KOPT-K1 (cell line): ENCODE results near the gene CDH4.

Source experiments
- H3K27ac ChIP-seq: fragments of 200-600 bp; sonication (generic); 2 replicates; pipeline ENCODE4 v1.5.1; 2016; ENCODE audit warnings: antibody characterized with exemption, mild to moderate bottlenecking, low read depth, low read length; ENCODE audit not compliant: poor library complexity, severe bottlenecking
- H3K36me3 ChIP-seq: fragments of 200-600 bp; sonication (generic); 2 replicates; pipeline ENCODE4 v1.5.1; 2017; ENCODE audit warnings: antibody characterized with exemption, mild to moderate bottlenecking, low read length, moderate library complexity; ENCODE audit not compliant: insufficient read depth
- H3K9me3 ChIP-seq: fragments of 200-600 bp; sonication (generic); 2 replicates; pipeline ENCODE4 v1.5.1; 2017; ENCODE audit warnings: antibody characterized with exemption, low read length, mild to moderate bottlenecking; ENCODE audit not compliant: insufficient read depth, poor library complexity, severe bottlenecking

The CDH4 gene

DNA sequence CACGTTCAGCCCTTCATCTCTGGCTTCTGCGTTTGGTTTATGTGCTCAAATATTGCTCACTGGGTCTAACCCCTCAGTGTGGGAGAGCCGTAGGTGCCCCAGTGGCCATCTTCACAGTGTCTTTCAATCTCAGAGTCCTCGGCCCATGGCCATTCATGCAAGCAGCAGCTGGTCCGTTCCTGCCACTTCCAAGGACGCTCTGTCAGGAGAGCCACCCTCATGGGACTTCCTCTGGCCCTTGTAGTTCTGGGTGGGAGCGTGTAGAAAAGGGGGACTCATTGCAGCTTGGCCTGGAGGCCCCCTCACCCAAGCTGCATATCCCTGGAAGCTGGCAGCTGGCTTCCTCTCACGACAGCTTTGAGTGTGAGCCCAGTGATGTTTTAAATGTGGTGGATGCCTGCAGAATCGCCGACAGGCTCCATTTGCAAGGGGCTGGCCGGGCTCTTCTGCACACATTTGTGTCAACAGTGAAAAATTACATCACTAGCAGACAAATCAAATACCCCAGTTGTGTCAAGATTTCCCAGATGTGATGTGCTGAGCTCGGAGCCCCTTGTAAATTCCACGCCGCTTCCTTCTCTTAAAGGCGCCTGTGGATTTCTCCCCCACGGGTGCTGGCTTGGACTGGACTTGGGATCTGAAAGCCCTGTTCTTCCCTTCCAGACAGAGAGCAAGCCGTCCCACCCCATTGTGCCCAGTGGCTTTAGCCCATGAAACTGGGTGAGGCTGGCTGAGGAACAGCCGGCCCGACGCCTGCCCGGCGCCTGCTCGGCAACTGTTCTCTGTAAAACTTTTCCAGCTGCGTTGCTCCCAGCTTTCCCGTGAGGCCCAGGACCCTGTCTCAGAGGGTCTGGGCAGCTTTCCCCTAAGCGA lies 453.6 kb downstream of the CDH4 start:
- no peaks in the 10 kb centered on the region for H3K9me3 ChIP-seq
- no peak overlapping the region for H3K27ac ChIP-seq
- no peaks in the 10 kb centered on the region for H3K36me3 ChIP-seq

DNA sequence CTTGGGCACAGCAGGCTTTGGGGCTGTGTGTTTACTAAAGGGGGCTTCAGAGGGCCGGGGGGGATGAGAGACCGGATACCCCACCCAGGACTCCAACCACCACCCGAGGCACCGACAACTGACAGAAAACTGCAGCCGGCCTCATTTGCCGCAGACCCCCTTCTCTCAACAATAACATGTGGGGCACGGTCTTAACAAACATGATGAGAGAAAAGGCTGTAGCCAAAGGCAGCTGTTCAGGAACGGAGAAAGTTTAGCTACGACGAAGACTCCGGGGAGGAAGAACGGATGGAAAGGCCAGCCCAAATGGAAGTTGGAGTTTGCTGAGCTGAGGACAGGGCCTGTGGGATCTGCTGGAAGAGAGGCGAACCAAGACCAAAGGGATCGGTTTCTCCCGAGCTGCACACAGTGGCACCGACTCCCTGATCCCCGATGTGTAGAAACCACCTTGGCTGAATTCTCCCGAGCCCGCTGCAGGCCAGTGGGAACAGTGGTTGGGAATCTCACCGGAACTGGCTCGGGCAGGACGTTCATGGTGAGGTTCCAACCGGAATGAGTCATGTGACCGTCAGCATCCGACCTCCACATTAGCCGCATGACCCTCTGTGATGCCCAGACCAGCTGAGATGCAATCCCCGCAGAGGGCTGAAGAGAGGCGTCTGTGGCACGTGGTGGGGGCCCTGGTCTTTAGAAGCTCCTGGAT lies 454.3 kb downstream of the CDH4 start:
- Histone ChIP-seq H3K9me3 (no peaks in the 10 kb centered on the region), H3K36me3 (no peaks in the 10 kb centered on the region)

DNA sequence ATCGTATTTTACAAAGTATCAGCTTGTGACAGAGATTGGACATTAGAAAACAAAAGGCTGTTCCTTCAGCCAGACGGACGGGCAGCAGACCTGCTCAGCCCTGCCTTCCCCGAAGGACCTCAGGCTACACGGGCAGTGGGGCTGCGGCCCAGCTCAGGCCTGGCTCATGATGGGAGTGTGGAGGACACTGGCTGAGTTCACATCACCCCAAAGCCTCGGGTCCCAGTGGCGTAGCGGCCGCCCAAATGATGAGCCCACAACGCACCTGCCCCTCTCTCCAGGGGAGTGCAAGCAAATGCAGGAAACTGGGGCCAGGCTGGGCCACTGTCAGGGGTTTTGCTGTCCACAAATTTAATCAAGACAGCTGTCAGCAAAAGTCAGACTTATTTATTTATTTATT lies 456.8 kb downstream of the CDH4 start:
- H3K9me3 ChIP-seq, result no peaks in the 10 kb centered on the region
- H3K27ac ChIP-seq, result no peak overlapping the region
- no peaks in the 10 kb centered on the region for H3K36me3 ChIP-seq

More for the DNA sequence above, 454.3 kb downstream of the CDH4 start:
- H3K27ac ChIP-seq, result no peak overlapping the region

DNA sequence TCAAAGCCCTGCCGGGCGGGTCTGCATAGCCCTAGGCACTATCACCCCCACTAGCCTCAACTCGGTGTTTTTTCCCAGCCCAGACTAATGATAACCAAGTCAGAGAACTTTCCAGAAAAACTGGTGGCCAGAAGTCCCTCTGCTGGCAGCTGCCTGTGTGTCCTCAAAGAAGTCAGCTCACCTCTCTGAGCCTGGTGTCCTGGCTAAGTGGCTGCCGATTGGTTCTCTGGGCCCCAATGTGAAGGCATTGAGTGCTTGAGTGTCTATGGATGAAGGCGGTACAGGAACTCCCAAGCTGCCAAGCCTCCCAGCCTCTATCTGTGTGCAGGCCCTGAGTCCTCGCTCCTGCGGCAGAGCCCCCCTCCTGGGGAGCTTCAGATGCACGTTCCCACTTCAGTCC lies 458.0 kb downstream of the CDH4 start:
- no peaks in the 10 kb centered on the region; the same call in 1 of the 2 replicates for H3K36me3 ChIP-seq
- H3K9me3 ChIP-seq, result no peaks in the 10 kb centered on the region
- no peak overlapping the region for H3K27ac ChIP-seq

DNA sequence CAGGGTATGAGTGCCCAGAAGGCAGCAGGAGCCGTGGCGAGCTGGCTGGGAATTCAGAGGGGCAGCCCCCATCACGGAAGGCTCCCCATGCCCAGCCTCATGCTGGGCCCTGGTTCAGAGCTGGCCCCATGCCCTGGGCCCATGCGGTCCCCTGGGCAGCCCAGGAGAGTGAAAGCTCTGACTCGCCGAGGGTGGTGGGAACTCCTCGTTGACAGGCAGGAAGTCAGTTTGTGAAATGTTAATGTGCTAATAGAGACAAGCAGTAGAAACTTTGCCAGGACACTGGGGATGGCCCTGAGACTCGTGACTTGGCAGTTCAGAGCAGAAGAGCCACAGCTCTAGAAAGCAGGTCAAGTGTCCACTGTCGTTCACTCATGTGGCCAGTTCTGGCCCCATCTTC lies 460.6 kb downstream of the CDH4 start:
- Histone ChIP-seq H3K9me3 (peaks cover 8% of the 10 kb centered on the region), H3K27ac (no peak overlapping the region), H3K36me3 (peaks cover 22% of the 10 kb centered on the region)

DNA sequence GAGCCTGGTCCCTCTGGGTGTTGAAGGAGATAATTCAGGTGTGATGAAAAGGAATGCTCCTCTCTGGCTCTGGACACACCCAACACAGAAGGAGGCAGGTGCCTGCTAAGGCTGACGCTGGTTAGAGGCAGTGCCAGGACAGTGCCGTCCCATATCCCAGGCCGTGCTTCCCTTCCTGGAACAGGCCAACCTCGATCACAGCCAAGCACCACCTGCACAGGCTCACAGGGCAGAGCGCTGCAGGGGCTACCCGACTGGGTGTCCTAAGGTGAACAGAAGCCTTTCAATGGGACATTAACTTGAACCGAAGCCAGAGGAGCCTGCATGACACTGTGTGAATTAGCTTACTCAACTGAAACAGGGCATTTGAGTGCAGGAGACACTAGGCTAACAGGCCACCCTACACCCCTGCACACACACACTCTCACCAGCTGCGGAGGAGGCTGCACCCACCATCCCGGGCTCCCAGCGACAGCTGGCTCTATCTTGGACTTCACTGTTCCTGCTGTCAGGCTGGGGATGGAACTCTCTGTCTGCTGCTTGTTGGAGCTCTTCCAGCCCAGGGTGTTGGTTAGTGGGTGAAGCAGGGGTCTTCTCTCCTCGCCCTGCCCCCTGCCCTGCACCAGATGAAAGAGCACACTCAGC lies 466.4 kb downstream of the CDH4 start:
- Histone ChIP-seq H3K9me3 (peaks cover 8% of the 10 kb centered on the region), H3K36me3 (peaks cover 22% of the 10 kb centered on the region), H3K27ac (peak overlapping the region; percentile 86)

DNA sequence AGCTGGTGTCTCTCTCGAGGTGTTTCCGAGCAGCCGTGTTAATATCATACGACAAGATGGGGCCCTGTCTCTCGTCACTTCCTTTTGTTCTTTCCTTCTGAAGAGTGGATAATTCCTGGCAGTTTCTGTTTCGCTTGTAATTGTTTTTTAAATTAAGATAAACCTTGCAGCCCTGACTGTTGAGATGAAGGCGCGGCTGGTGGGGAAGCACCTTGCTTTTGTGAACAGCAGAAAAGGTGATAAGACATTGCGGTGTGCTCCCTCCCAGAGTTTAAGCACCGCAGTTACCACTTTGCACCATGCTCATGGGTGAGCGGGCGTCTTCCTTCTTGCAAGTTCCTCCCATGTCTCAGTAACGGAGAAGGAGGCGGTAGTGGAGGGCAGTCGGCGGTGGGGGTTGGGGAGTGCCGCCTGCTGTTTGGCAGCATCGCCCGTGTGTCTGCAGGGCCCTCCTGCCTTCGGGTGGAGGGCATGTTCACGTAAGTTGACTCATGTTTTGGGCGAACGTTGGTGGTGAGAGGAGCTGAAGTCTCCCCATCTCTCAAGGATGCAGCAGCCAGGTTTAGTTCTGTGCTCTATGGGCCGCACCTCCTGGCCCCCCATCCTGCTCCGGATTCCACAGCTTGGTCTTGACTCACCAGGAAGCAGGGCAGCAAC lies 467.8 kb downstream of the CDH4 start:
- peak overlapping the region; percentile 86 for H3K27ac ChIP-seq
- peaks cover 8% of the 10 kb centered on the region for H3K9me3 ChIP-seq
- H3K36me3 ChIP-seq, result peaks cover 22% of the 10 kb centered on the region

DNA sequence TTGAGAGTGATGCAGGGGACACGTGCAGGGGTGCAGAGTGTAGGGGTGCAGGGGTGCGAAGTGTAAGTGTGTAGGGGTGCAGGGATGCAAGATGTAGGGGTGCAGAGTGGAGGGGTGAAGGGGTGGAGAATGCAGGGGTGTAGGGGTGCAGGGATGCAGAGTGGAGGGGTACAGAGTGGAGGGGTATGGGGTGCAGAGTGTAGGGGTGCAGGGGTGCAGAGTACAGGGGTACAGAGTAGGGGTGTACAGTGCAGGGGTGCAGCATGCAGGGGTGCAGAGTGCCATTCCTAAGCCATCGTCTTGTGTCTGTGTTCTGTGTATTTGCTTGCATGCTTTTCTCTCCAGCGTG lies 468.3 kb downstream of the CDH4 start:
- peaks cover 21% of the 10 kb centered on the region for H3K36me3 ChIP-seq
- H3K27ac ChIP-seq, result peak overlapping the region; percentile 86
- peaks cover 8% of the 10 kb centered on the region for H3K9me3 ChIP-seq

DNA sequence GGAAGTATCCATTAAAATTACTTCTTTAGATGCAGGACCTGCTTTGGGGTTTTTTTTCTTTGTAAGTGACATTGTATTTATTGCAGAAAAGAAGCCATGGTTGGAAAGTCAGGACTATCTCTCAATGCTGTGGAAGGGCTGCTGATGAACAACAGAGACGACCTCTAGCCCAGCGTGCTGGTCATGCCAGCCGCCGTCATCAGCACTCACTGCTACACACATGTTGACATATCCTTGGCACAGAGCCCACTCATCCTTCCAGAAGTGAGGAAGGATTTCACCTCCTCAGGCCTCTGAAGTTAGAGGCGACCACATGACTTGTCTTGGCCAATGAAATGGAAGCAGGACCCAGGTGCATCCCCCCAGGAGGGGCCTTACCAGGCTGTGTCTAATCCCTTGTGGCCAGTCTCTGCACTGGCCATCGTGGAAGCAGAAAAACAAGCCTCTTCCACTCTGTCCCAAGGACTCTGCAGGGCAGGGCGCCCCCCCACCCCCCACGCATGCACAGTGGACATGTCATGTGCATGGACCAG lies 470.2 kb downstream of the CDH4 start:
- Histone ChIP-seq H3K27ac (no peak overlapping the region), H3K9me3 (no peaks in the 10 kb centered on the region), H3K36me3 (peaks cover 4% of the 10 kb centered on the region)

DNA sequence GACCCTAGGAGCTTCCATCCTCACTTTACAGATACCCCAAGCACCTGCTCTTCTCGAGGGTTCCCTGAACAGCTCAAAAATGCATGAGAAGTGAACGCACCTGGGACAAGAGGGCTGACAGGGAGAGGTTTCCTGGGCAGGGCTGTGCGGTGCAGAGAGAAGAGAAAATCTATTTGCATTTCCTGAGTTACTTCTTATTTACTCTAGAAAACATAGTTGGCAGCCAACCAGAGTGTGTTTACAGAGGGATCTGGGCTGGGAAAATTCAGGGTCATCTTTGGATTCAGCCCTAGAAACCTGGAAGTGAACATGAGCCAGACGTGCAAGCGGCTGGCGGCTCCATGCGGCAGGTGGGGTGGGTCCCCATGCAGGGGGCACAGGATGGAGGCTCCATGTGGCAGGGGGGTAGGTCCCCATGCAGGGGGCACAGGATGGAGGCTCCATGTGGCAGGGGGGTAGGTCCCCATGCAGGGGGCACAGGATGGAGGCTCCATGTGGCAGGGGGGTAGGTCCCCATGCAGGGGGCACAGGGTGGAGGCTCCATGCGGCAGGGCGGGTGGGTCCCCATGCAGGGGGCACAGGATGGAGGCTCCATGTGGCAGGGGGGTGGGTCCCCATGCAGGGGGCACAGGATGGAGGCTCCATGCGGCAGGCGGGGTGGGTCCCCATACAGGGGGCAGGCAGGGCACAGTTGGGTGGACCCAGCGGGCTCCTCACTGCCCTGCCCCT lies 471.6 kb downstream of the CDH4 start:
- Histone ChIP-seq H3K27ac (no peak overlapping the region), H3K36me3 (no peaks in the 10 kb centered on the region), H3K9me3 (no peaks in the 10 kb centered on the region)

DNA sequence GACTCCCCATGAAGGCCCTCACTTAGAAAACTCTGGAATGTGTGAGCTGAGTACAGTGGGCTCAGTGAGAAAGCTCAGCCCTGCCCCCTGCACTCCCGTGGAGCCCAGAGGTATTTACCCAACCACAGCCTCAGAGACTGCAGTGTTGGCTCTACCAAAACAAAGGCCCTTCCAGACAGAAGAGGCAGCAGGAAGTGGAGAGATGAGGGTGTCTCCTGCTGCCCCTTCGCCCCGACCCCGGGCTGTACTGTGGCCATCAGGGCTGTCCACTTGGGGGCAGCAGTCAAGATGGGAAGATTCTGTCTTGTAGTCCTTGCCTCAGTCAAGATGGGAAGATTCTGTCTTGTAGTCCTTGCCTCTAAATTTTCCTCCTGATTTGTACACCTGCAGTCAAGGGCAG lies 472.3 kb downstream of the CDH4 start:
- no peak overlapping the region for H3K27ac ChIP-seq
- H3K36me3 ChIP-seq, result no peaks in the 10 kb centered on the region
- no peaks in the 10 kb centered on the region for H3K9me3 ChIP-seq

DNA sequence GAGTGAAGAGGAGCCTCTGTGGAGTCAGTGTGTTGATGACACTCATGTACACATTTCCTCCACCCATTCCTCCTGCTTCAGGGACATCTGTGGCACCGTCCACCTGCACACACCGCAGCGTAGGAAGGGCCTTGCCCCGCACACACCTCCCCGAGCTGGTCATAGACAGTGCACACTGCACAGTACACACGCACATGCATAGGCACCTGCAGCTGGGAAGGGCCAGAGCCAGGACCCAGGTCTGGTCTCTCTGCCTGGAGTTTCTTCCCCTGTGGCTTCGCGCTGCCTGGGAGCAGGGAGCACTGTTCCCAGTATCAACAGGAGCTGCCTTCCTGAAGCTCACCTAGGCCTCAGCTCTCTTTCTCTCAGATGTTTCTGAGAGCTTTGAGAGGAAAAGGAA lies 473.1 kb downstream of the CDH4 start:
- H3K36me3 ChIP-seq, result no peaks in the 10 kb centered on the region
- H3K9me3 ChIP-seq, result no peaks in the 10 kb centered on the region
- no peak overlapping the region for H3K27ac ChIP-seq

DNA sequence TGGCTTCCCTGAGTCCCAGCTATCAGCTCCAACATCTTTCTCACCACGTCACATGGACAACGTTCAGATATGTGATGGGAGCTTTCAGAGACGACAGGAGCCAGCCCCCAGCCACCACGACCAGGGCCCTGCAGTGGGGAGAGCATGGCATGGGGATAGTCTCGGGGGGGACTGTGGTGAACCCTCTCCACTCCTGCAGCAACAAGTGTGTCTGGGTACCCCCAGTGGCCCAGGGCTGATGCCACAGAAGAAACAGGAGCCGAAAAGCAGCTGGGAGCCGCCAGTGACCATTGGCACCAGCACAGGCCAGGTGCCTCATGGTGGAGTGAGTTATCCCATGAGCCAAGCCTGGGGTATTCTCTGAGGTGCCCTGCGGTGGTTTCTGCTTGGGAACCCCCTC lies 473.9 kb downstream of the CDH4 start:
- no peaks in the 10 kb centered on the region for H3K36me3 ChIP-seq
- H3K9me3 ChIP-seq, result no peaks in the 10 kb centered on the region
- H3K27ac ChIP-seq, result no peak overlapping the region

DNA sequence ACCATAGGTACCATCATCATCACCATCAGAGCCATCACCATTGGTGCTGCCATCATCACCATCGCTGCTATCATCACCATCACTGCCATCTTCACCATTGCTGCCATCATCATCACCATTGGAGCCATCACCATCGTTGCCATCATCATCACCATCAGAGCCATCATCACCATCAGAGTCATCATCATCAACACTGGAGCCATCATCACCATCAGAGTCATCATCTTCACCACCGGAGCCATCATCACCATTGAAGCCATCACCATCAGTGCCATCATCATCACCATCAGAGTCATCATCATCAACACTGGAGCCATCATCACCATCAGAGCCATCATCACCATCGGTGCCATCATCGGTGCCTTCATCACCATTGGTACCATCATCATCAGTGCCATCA lies 474.9 kb downstream of the CDH4 start:
- H3K36me3 ChIP-seq, result no peaks in the 10 kb centered on the region
- H3K27ac ChIP-seq, result no peak overlapping the region
- no peaks in the 10 kb centered on the region for H3K9me3 ChIP-seq
